Transverse colon (tissue), 4 donors: ENCODE results near the gene TNS4. TPM values are rescaled to one million over a fixed set of nuclear protein-coding genes. Genes with fewer than 3 reads are reported as not detected.

Experiments used
- total RNA-seq, 4 donors: library from RNA; depleted of rRNA; stranded (reverse); fragments of >200 nt; gene quantifications; one replicate each; pipeline ENCODE4 v1.1.0, GENCODE V29; 2016

The TNS4 gene
- total RNA-seq, 4 donors from 2014 or later, result 1.2 to 4.2 (median 2.5) TPM; not detected in 1

Other genes with a start within 250 kb of the TNS4 start
- gene CDC6, start 213.7 kb downstream of the TNS4 start, total RNA-seq, result 1 to 10 TPM in 3 of 4 donors, not detected in 1; 1.6 to 3.2 (median 2.4) TPM
- gene RARA, start 192.4 kb downstream of the TNS4 start, total RNA-seq, result 100 to 1,000 TPM in 1 of 4 donors, 10 to 100 TPM in 3; 23.5 to 110 (median 49.1) TPM
- not detected for gene GJD3, start 136.9 kb downstream of the TNS4 start, total RNA-seq
- gene TOP2A, start 83.7 kb downstream of the TNS4 start, total RNA-seq, result 10 to 100 TPM in 1 of 4 donors, 1 to 10 TPM in 2, under 1 TPM in 1; 0.37 to 25.5 (median 7.5) TPM
- gene IGFBP4, start 58.2 kb downstream of the TNS4 start, total RNA-seq, result 100 to 1,000 TPM in 3 of 4 donors, 10 to 100 TPM in 1; 98.4 to 302 (median 166) TPM
- gene CCR7, start 63.8 kb upstream of the TNS4 start, total RNA-seq, result 1 to 10 TPM in 2 of 4 donors, under 1 TPM in 1, not detected in 1; 0.14 to 5.4 (median 4.9) TPM
- 10 to 100 TPM; 43.0 to 87.2 (median 61.6) TPM for gene SMARCE1, start 146.2 kb upstream of the TNS4 start, total RNA-seq
- gene KRT222, start 163.6 kb upstream of the TNS4 start, total RNA-seq, result under 1 TPM in 2 of 4 donors, not detected in 2; 0.27 to 0.48 TPM
- 10 to 100 TPM in 1 of 4 donors, 1 to 10 TPM in 1, under 1 TPM in 1, not detected in 1; 0.64 to 13.5 (median 4.9) TPM for gene KRT24, start 202.1 kb upstream of the TNS4 start, total RNA-seq